Fibroblast of pulmonary artery (primary cell): ENCODE measurements around the gene FNIP2.

ENCODE experiments used
- DNase-seq: peaks from one replicate; pipeline ENCODE4 v3.0.0-alpha.2; 2010; ENCODE audit warnings: low read depth
- H3K4me3 ChIP-seq: replicated peaks from 2 replicates; pipeline ENCODE4 v1.5.1; 2011; ENCODE audit warnings: low read depth, mild to moderate bottlenecking, control low read depth, low read length, moderate library complexity
- TF ChIP-seq, protein P1 (sequence below): IDR thresholded peaks from 2 replicates; pipeline ENCODE4 v1.5.1; 2011; ENCODE audit warnings: mild to moderate bottlenecking, control low read depth, low read length, inconsistent platforms; ENCODE audit errors: missing control alignments

FNIP2 gene

DNA sequence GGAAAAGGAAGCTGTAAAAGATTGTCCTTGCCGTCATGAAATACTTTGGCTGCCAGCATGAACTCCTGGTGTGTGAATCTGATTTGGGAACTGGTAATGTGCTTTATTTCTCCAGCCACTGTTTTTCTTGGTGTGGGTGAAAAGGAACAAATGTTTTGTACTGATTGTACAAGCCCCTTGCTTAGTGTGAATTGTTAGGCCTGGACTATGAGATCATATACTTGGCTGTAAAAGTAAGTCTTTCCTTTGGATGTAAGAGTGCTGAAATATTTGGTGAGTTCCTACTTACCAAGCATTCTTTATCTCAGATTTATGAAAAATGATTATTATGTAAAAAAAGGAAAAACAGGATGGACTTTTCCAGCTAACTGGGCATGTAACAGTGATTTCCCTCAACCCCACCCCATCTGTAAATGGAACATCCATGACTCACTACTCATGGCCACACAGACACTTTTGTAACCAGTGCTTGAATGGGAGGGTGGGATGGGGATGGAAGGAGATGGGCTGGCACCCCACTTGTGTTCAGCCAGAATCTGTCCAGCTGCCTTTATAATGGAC lies 6.3 kb downstream of the FNIP2 start:
- no peak overlapping the region for H3K4me3 ChIP-seq
- peak; percentile 79 for DNase-seq
- TF ChIP-seq, protein P1, sequence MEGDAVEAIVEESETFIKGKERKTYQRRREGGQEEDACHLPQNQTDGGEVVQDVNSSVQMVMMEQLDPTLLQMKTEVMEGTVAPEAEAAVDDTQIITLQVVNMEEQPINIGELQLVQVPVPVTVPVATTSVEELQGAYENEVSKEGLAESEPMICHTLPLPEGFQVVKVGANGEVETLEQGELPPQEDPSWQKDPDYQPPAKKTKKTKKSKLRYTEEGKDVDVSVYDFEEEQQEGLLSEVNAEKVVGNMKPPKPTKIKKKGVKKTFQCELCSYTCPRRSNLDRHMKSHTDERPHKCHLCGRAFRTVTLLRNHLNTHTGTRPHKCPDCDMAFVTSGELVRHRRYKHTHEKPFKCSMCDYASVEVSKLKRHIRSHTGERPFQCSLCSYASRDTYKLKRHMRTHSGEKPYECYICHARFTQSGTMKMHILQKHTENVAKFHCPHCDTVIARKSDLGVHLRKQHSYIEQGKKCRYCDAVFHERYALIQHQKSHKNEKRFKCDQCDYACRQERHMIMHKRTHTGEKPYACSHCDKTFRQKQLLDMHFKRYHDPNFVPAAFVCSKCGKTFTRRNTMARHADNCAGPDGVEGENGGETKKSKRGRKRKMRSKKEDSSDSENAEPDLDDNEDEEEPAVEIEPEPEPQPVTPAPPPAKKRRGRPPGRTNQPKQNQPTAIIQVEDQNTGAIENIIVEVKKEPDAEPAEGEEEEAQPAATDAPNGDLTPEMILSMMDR, result no peak

DNA sequence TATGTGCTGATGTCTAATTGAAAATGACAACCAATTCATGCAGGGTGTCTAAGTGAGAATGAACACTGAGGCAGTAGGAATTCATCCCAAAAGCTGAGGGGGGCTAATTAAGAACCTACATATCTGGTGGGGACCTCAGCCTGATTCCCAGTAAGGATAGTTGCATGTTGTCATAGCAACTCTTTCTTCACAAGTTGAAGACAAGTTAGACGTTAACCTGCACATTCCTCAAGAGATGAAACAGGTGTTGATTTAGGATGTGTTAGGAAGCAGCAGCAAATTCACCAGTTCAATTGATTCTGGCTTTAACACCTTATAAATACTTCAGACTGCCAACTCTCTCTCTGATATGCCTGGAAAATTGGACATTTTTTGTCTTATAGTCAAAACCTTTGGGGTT lies 7.3 kb downstream of the FNIP2 start:
- H3K4me3 ChIP-seq, result no peak overlapping the region
- TF ChIP-seq, protein P1, result no peak
- no peak for DNase-seq

DNA sequence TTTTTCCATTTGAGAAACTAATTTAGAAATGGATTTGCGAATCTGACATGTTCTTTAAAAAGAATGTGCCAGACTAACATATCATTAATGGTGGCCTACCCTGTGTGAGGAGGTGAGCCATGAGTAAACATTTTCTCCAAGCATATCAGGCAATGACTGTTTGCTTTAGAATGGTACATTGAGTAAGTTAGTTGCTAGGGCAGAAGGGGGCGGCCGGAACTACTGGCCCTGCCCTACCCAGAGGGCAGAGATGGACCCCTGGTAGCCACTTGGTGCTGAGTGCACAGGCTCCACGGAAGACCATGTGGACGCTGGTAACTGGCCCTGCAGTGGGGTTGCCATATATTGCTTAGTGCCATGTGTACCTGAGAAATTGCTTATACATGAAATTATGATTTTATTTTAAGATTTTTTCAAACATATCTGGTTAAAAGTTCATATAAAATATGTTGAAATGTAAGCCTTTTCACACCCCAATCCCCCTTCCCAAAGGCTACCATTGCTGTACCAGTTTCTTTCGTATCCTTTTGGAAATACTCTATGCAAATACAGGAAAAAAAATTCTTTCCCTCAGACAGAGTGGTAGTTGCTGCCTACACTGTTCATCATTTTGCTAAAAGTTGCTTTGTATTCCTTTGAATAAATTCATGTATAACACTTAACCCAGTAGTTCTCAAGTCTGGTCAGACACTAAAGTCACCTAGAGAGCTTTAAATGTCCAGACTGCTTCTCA lies 8.8 kb downstream of the FNIP2 start:
- TF ChIP-seq, protein P1, result no peak
- H3K4me3 ChIP-seq, result no peak overlapping the region
- DNase-seq, result no peak

DNA sequence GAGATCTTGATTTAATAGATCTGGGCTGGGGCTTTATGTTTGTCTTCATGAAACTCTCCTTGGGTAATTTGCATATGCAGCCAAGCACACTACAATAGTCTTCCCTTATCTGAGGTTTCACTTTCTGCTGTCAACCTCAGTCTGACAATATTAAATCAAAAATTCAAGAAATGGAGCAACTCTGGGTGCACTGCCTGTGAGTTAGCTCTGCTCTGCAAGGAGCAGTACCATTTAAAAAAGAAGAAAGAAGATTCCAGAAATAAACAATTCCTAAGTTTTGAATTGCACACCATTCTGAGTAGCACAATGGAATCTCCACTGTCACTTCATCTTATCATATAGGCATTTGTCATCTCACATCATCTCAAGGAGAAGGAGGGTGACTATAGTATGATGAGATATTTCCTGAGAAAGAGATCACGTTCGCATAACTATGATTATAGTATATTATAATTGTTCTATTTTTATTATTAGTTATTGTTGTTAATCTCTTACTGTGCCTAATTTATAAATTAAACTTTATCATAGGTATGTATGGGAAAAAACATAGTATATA lies 9.4 kb downstream of the FNIP2 start:
- DNase-seq, result no peak
- TF ChIP-seq, protein P1, result no peak
- no peak overlapping the region for H3K4me3 ChIP-seq

DNA sequence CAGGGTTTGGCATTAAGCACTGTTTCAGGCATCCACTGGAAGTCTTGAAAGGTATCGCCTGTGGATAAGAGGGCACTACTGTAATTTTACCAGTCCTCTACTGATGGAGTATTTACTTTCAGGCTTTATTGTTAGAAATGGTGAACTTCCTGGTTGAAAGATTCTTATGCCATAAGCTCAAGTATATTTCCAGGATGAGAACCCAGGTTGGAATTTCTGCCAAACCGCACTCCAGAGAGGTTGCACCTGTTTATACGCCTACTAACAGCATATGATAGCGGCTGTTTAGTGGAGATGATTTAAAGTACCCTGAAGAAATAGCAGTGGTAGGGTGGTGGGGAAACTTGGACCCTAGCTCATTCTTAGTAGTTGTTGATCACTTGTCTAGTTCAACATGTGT lies 9.9 kb downstream of the FNIP2 start:
- H3K4me3 ChIP-seq, result no peak overlapping the region
- TF ChIP-seq, protein P1, result no peak
- no peak for DNase-seq

DNA sequence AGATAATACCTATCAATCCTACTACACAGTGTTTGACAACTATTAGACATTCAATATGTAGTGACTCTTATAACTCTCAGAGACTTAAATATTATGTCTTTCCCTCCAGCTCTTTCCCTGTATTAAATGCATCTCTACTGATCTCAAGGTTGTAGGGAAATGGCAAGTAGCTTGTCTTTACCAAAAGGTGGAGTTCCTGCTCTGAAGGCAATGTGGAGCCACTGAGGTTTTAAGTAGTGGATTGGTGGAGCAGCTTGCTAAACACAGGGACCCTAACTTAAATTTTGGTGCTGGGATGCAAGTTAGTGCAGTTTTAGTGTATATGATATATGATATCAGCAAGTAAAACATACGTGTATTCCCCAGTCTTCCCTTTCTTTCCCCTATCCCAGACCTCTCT lies 13.1 kb downstream of the FNIP2 start:
- DNase-seq, result no peak
- TF ChIP-seq, protein P1, result no peak
- H3K4me3 ChIP-seq, result no peak overlapping the region
